Measurements from ENCODE around the gene PERM1. TPM values are rescaled to one million over a fixed set of nuclear protein-coding genes. Genes with fewer than 3 reads are reported as not detected.
A peak's percentile ranks its signal among the peaks of the same experiment; 100 is the strongest.

The PERM1 gene
- total and polyA plus RNA-seq, 2 of the 13 experiments (the other 11 are each of a cell fraction or from before 2014, with no cell fraction given), result 0.04 to 0.29 TPM

DNA sequence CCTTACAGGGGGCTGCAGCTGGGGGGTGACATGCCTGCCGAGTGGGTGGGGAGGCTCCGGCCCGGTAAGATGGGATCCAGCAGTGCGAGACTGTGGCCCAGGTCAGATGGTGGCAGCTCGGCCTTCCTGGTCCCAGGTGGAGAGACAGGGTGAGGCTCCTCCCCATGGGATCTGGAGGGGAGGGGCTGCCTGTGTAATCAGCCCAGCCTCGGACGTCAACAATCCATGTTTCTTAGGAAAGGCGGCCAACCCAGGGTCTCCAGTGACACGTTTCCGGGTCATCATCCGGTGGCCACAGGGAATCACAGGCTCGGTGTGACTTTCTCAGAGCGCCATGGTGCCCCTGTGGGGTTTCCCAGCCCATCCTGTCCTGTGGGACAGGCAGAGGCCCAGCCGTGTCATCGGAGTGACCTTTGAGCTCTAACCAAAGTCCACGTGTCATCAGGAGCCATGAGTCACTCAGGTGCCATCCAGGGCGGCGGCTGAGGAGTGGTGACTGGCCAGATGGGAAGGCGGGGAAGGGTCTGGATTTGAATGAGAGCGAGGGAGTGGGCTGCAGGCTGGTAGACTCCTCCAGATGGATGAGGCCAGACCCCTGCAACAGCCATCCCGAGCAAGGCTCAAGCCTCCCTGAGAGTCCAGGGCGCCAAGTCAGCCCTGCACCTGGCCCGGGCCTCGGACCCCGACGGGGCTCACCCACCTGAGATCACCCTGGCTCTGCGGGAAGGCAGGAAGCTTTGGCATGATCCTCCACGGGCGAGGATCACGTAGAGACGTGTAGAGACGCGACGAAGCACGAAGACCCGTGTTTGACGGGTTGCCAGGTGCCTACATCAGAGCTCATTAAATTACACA lies 24.6 kb upstream of the PERM1 start (continued):
- TF ChIP-seq, protein P1, sequence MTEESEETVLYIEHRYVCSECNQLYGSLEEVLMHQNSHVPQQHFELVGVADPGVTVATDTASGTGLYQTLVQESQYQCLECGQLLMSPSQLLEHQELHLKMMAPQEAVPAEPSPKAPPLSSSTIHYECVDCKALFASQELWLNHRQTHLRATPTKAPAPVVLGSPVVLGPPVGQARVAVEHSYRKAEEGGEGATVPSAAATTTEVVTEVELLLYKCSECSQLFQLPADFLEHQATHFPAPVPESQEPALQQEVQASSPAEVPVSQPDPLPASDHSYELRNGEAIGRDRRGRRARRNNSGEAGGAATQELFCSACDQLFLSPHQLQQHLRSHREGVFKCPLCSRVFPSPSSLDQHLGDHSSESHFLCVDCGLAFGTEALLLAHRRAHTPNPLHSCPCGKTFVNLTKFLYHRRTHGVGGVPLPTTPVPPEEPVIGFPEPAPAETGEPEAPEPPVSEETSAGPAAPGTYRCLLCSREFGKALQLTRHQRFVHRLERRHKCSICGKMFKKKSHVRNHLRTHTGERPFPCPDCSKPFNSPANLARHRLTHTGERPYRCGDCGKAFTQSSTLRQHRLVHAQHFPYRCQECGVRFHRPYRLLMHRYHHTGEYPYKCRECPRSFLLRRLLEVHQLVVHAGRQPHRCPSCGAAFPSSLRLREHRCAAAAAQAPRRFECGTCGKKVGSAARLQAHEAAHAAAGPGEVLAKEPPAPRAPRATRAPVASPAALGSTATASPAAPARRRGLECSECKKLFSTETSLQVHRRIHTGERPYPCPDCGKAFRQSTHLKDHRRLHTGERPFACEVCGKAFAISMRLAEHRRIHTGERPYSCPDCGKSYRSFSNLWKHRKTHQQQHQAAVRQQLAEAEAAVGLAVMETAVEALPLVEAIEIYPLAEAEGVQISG (CRISPR knock-in tag; IDR thresholded peaks at IDR 0.05), result peak; percentile 85
- peak; percentile 89; the same call in 1 of the 2 replicates for TF ChIP-seq ZKSCAN8 (CRISPR knock-in tag; IDR thresholded peaks at IDR 0.05; ENCODE audit: borderline replicate concordance)
- TF ChIP-seq CHD4 (IDR thresholded peaks at IDR 0.05; ENCODE audit: borderline replicate concordance, low read length), result no peak
- no peak for TF ChIP-seq HMGA1 (CRISPR knock-in tag; conservative IDR thresholded peaks at IDR 0.05)
- TF ChIP-seq, protein P2, sequence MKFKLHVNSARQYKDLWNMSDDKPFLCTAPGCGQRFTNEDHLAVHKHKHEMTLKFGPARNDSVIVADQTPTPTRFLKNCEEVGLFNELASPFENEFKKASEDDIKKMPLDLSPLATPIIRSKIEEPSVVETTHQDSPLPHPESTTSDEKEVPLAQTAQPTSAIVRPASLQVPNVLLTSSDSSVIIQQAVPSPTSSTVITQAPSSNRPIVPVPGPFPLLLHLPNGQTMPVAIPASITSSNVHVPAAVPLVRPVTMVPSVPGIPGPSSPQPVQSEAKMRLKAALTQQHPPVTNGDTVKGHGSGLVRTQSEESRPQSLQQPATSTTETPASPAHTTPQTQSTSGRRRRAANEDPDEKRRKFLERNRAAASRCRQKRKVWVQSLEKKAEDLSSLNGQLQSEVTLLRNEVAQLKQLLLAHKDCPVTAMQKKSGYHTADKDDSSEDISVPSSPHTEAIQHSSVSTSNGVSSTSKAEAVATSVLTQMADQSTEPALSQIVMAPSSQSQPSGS (CRISPR knock-in tag; IDR thresholded peaks at IDR 0.05), result peak; percentile 94
- TF ChIP-seq, protein P3, sequence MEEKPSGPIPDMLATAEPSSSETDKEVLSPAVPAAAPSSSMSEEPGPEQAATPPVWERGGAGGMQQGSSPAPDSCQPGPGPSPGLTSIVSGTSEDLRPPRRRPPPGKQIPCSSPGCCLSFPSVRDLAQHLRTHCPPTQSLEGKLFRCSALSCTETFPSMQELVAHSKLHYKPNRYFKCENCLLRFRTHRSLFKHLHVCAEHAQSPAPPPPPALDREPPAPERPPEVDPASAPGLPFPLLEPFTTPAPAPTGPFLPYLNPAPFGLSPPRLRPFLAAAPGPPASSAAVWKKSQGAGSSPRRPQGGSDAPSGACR (CRISPR knock-in tag; IDR thresholded peaks at IDR 0.05), result peak; percentile 90
- TF ChIP-seq, protein P4, sequence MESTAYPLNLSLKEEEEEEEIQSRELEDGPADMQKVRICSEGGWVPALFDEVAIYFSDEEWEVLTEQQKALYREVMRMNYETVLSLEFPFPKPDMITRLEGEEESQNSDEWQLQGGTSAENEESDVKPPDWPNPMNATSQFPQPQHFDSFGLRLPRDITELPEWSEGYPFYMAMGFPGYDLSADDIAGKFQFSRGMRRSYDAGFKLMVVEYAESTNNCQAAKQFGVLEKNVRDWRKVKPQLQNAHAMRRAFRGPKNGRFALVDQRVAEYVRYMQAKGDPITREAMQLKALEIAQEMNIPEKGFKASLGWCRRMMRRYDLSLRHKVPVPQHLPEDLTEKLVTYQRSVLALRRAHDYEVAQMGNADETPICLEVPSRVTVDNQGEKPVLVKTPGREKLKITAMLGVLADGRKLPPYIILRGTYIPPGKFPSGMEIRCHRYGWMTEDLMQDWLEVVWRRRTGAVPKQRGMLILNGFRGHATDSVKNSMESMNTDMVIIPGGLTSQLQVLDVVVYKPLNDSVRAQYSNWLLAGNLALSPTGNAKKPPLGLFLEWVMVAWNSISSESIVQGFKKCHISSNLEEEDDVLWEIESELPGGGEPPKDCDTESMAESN (CRISPR knock-in tag; conservative IDR thresholded peaks at IDR 0.05), result 0 out of 2 replicates have a peak, but pooled peaks have one; percentile 82
- peak; percentile 95 for TF ChIP-seq CREB1 (IDR thresholded peaks at IDR 0.05)
- TF ChIP-seq CREB1 (CRISPR knock-in tag; IDR thresholded peaks at IDR 0.05), result peak; percentile 96
- TF ChIP-seq ZBTB1 (CRISPR knock-in tag; IDR thresholded peaks at IDR 0.05; ENCODE audit: borderline replicate concordance), result no peak
- TF ChIP-seq, protein P5, sequence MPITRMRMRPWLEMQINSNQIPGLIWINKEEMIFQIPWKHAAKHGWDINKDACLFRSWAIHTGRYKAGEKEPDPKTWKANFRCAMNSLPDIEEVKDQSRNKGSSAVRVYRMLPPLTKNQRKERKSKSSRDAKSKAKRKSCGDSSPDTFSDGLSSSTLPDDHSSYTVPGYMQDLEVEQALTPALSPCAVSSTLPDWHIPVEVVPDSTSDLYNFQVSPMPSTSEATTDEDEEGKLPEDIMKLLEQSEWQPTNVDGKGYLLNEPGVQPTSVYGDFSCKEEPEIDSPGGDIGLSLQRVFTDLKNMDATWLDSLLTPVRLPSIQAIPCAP (CRISPR knock-in tag; IDR thresholded peaks at IDR 0.05; ENCODE audit: low read depth), result peak; percentile 82
- TF ChIP-seq, protein P6, sequence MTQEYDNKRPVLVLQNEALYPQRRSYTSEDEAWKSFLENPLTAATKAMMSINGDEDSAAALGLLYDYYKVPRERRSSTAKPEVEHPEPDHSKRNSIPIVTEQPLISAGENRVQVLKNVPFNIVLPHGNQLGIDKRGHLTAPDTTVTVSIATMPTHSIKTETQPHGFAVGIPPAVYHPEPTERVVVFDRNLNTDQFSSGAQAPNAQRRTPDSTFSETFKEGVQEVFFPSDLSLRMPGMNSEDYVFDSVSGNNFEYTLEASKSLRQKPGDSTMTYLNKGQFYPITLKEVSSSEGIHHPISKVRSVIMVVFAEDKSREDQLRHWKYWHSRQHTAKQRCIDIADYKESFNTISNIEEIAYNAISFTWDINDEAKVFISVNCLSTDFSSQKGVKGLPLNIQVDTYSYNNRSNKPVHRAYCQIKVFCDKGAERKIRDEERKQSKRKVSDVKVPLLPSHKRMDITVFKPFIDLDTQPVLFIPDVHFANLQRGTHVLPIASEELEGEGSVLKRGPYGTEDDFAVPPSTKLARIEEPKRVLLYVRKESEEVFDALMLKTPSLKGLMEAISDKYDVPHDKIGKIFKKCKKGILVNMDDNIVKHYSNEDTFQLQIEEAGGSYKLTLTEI (CRISPR knock-in tag; conservative IDR thresholded peaks at IDR 0.05), result no peak
- TF ChIP-seq ISX (CRISPR knock-in tag; conservative IDR thresholded peaks at IDR 0.05), result no peak
- TF ChIP-seq ZBTB3 (CRISPR knock-in tag; IDR thresholded peaks at IDR 0.05; ENCODE audit: borderline replicate concordance, low read depth), result no peak; the same call in 1 of the 2 replicates
- TF ChIP-seq, protein P7, sequence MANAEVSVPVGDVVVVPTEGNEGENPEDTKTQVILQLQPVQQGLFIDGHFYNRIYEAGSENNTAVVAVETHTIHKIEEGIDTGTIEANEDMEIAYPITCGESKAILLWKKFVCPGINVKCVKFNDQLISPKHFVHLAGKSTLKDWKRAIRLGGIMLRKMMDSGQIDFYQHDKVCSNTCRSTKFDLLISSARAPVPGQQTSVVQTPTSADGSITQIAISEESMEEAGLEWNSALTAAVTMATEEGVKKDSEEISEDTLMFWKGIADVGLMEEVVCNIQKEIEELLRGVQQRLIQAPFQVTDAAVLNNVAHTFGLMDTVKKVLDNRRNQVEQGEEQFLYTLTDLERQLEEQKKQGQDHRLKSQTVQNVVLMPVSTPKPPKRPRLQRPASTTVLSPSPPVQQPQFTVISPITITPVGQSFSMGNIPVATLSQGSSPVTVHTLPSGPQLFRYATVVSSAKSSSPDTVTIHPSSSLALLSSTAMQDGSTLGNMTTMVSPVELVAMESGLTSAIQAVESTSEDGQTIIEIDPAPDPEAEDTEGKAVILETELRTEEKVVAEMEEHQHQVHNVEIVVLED (CRISPR knock-in tag; IDR thresholded peaks at IDR 0.05; ENCODE audit: borderline replicate concordance), result peak; percentile 61; the same call in 1 of the 2 replicates
- no peak for TF ChIP-seq ZNF44 (CRISPR knock-in tag; IDR thresholded peaks at IDR 0.05)
